Colonic mucosa (tissue), 4 donors: ENCODE results near the gene TMEM273. TPM values are rescaled to one million over a fixed set of nuclear protein-coding genes. Genes with fewer than 3 reads are reported as not detected.

Experiments used
- DNase-seq: peaks from one replicate; pipeline ENCODE4 v3.0.0-alpha.2; 2020
- H3K27ac ChIP-seq: fragments of 200-600 bp; one replicate; pipeline ENCODE4 v1.8.0; 2021
- H3K27me3 ChIP-seq: fragments of 200-600 bp; one replicate; pipeline ENCODE4 v1.8.0; 2021
- H3K36me3 ChIP-seq: fragments of 200-600 bp; one replicate; pipeline ENCODE4 v1.8.0; 2021
- H3K4me1 ChIP-seq: fragments of 200-600 bp; one replicate; pipeline ENCODE4 v1.8.0; 2021; ENCODE audit warnings: mild to moderate bottlenecking
- H3K4me3 ChIP-seq: fragments of 200-600 bp; one replicate; pipeline ENCODE4 v1.8.0; 2021
- H3K9ac ChIP-seq, 2 donors: one replicate each; pipeline ENCODE4 v1.7.0; 2013; ENCODE audit warnings: control low read depth in 2 of 2, low read depth in 2 of 2, low read length in 2 of 2
- H3K9me3 ChIP-seq: fragments of 200-600 bp; one replicate; pipeline ENCODE4 v1.8.0; 2021
- CTCF ChIP-seq: fragments of 200-600 bp; IDR thresholded peaks from one replicate; pipeline ENCODE4 v1.8.0; 2022; ENCODE audit warnings: antibody characterized with exemption, mild to moderate bottlenecking
- intact Hi-C: fragments of 100-400 bp; cut with DNase I; formaldehyde crosslinking; loops from one replicate; pipeline ENCODE4 v1.14.1; 2022
- total RNA-seq, 2 donors: library from RNA; stranded (reverse); fragmentation: NEBNext Ultra II Directional in 1 of 2; extraction: Animal tissue kit (Norgen Biotek cat#: 25700) in 1 of 2; gene quantifications; one replicate each; pipeline ENCODE4 v1.2.1, GENCODE V29; 2021
- donor health status: healthy.
- donor health status: DM: no; HTN: no; CAD: no.
- donor health status: DM: no; HTN: no; CAD: no.

The TMEM273 gene
- total RNA-seq, 2 donors from 2014 or later: 3.4 to 5.1 TPM

GRCh38 chr10:49157229-49157628 is 31.0 kb downstream of the TMEM273 start:
- H3K9ac ChIP-seq: no peak overlapping the region
- H3K4me3 ChIP-seq: no peak overlapping the region
- intact Hi-C loops: no loop called here
- H3K27ac ChIP-seq: no peak overlapping the region
- no peak for TF ChIP-seq CTCF
- H3K36me3 ChIP-seq: no peaks in the 10 kb centered on the region
- no peak for DNase-seq
- H3K4me1 ChIP-seq: no peaks in the 10 kb centered on the region
- no peaks in the 10 kb centered on the region for H3K9me3 ChIP-seq
- H3K27me3 ChIP-seq: no peaks in the 10 kb centered on the region

DNA sequence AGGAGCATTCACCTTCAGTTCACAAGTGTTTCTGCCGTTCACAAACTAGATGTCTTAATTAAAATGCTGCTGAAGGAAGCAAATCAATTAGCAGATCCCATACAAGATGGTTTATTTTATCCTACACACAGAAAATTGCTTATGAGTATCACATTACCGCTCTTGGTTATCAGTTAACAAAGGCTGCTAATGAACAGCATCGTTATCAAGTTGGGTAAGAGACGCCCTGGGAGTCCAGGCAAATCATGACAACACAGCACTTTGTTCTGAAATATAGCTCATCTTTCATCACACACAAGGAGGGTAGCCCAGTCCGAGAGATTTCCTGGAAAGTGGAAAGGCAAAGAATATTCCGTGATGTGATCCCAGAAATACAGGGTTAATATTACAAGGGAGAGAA is 33.5 kb downstream of the TMEM273 start:
- no peaks in the 10 kb centered on the region for H3K9me3 ChIP-seq
- H3K27me3 ChIP-seq: no peaks in the 10 kb centered on the region
- no peak overlapping the region for H3K9ac ChIP-seq
- no peaks in the 10 kb centered on the region for H3K36me3 ChIP-seq
- no peaks in the 10 kb centered on the region for H3K4me1 ChIP-seq
- H3K4me3 ChIP-seq: no peak overlapping the region
- intact Hi-C loops: no loop called here
- DNase-seq: no peak
- no peak overlapping the region for H3K27ac ChIP-seq
- no peak for TF ChIP-seq CTCF

GRCh38 chr10:49153971-49154370 is 34.2 kb downstream of the TMEM273 start:
- H3K27me3 ChIP-seq: no peaks in the 10 kb centered on the region
- H3K27ac ChIP-seq: no peak overlapping the region
- H3K4me3 ChIP-seq: no peak overlapping the region
- no peak overlapping the region for H3K9ac ChIP-seq
- no peaks in the 10 kb centered on the region for H3K4me1 ChIP-seq
- DNase-seq: no peak
- no peak for TF ChIP-seq CTCF
- intact Hi-C loops: no loop called here
- H3K9me3 ChIP-seq: no peaks in the 10 kb centered on the region
- no peaks in the 10 kb centered on the region for H3K36me3 ChIP-seq

GRCh38 chr10:49153115-49153514 is 35.1 kb downstream of the TMEM273 start:
- Histone ChIP-seq H3K9ac (no peak overlapping the region), H3K4me1 (no peaks in the 10 kb centered on the region), H3K9me3 (no peaks in the 10 kb centered on the region), H3K27ac (no peak overlapping the region), H3K27me3 (no peaks in the 10 kb centered on the region), H3K36me3 (no peaks in the 10 kb centered on the region), H3K4me3 (no peak overlapping the region)
- intact Hi-C loops: no loop called here
- TF ChIP-seq CTCF: no peak
- no peak for DNase-seq

DNA sequence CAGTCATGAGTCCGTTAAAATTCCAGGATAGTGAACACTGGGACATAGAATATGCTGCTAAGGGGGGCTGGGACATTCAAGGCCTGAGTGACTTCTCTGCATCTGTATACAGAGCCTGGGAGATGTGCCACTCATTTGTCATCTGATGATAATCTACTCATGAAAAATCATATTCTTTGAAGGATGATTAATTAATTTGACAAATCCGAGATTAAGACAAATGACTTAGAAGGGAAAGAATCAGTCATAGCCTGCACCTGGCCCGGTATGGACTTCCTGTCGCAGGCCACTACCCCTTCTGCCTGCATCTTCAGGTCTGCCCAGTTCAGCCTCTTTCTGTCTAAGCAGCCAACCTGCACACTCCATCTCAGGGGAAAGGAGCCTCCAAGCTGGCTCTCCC is 35.5 kb downstream of the TMEM273 start:
- no peaks in the 10 kb centered on the region for H3K9me3 ChIP-seq
- no peaks in the 10 kb centered on the region for H3K4me1 ChIP-seq
- H3K36me3 ChIP-seq: no peaks in the 10 kb centered on the region
- TF ChIP-seq CTCF: no peak
- H3K4me3 ChIP-seq: no peak overlapping the region
- H3K9ac ChIP-seq: no peak overlapping the region
- no peak overlapping the region for H3K27ac ChIP-seq
- intact Hi-C loops: no loop called here
- DNase-seq: no peak
- H3K27me3 ChIP-seq: no peaks in the 10 kb centered on the region

DNA sequence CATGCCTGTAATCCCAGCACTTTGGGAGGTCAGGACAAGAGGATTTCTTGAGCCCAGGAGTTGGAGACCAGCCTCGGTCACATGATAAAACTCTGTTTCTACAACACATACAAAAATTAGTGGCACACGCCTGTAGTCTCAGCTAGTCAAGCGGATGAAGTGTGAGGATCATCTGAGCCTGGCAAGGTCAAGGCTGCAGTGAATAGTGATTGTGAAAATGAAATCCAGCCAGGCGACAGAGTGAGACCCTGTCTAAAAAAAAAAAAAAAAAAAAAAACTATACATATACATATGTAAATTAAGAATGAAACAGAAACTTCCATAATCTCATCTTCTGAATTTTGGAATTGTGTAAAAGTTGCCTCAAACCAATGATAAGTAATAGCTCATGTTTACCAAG is 36.2 kb downstream of the TMEM273 start:
- Histone ChIP-seq H3K9ac (no peak overlapping the region), H3K4me1 (no peaks in the 10 kb centered on the region), H3K36me3 (no peaks in the 10 kb centered on the region), H3K27me3 (no peaks in the 10 kb centered on the region), H3K9me3 (no peaks in the 10 kb centered on the region), H3K4me3 (no peak overlapping the region), H3K27ac (no peak overlapping the region)
- intact Hi-C loops: no loop called here
- no peak for TF ChIP-seq CTCF
- DNase-seq: no peak
